ENCODE measurements around the gene MAX.

DNA sequence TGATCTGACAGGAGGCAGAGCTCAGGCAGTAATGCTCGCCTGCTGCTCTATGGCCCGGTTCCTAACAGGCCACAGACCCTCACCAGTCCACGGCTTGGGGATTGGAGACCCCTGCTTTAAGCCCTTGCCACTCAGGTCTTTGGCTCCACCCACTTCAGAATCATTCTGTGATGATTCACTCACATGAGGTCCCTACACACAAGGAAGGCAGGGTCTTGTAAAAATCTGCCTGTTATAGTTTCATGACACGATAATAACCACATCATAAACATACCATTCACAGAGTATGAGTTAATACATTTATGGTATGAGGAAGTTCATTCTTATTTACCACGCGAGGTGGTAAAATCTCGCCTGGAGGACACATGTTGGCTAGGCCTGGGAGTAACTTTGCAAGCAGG lies 29.0 kb upstream of the MAX start:
- TF ChIP-seq EZH2phosphoT487 (IDR thresholded peaks at IDR 0.05; ENCODE audit: unreplicated experiment) (no peak), ZNF114 (CRISPR knock-in tag; IDR thresholded peaks at IDR 0.05) (no peak), EZH2 (IDR thresholded peaks at IDR 0.05; ENCODE audit: low read depth, unreplicated experiment) (no peak), POLR2AphosphoS5 (IDR thresholded peaks at IDR 0.05; ENCODE audit: low read depth) (no peak), ZNF331 (CRISPR knock-in tag; IDR thresholded peaks at IDR 0.05; ENCODE audit: low read depth) (no peak)
- TF ChIP-seq, protein P1, sequence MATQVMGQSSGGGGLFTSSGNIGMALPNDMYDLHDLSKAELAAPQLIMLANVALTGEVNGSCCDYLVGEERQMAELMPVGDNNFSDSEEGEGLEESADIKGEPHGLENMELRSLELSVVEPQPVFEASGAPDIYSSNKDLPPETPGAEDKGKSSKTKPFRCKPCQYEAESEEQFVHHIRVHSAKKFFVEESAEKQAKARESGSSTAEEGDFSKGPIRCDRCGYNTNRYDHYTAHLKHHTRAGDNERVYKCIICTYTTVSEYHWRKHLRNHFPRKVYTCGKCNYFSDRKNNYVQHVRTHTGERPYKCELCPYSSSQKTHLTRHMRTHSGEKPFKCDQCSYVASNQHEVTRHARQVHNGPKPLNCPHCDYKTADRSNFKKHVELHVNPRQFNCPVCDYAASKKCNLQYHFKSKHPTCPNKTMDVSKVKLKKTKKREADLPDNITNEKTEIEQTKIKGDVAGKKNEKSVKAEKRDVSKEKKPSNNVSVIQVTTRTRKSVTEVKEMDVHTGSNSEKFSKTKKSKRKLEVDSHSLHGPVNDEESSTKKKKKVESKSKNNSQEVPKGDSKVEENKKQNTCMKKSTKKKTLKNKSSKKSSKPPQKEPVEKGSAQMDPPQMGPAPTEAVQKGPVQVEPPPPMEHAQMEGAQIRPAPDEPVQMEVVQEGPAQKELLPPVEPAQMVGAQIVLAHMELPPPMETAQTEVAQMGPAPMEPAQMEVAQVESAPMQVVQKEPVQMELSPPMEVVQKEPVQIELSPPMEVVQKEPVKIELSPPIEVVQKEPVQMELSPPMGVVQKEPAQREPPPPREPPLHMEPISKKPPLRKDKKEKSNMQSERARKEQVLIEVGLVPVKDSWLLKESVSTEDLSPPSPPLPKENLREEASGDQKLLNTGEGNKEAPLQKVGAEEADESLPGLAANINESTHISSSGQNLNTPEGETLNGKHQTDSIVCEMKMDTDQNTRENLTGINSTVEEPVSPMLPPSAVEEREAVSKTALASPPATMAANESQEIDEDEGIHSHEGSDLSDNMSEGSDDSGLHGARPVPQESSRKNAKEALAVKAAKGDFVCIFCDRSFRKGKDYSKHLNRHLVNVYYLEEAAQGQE (IDR thresholded peaks at IDR 0.05; ENCODE audit: unreplicated experiment), result no peak
- TF ChIP-seq, protein P2, sequence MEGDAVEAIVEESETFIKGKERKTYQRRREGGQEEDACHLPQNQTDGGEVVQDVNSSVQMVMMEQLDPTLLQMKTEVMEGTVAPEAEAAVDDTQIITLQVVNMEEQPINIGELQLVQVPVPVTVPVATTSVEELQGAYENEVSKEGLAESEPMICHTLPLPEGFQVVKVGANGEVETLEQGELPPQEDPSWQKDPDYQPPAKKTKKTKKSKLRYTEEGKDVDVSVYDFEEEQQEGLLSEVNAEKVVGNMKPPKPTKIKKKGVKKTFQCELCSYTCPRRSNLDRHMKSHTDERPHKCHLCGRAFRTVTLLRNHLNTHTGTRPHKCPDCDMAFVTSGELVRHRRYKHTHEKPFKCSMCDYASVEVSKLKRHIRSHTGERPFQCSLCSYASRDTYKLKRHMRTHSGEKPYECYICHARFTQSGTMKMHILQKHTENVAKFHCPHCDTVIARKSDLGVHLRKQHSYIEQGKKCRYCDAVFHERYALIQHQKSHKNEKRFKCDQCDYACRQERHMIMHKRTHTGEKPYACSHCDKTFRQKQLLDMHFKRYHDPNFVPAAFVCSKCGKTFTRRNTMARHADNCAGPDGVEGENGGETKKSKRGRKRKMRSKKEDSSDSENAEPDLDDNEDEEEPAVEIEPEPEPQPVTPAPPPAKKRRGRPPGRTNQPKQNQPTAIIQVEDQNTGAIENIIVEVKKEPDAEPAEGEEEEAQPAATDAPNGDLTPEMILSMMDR (conservative IDR thresholded peaks at IDR 0.05; ENCODE audit: low read depth in 2 of 2), result no peak
- TF ChIP-seq, protein P3, sequence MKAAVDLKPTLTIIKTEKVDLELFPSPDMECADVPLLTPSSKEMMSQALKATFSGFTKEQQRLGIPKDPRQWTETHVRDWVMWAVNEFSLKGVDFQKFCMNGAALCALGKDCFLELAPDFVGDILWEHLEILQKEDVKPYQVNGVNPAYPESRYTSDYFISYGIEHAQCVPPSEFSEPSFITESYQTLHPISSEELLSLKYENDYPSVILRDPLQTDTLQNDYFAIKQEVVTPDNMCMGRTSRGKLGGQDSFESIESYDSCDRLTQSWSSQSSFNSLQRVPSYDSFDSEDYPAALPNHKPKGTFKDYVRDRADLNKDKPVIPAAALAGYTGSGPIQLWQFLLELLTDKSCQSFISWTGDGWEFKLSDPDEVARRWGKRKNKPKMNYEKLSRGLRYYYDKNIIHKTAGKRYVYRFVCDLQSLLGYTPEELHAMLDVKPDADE (IDR thresholded peaks at IDR 0.05), result no peak

Measured in GM23338 (cell line).